ENCODE data around the gene SPDYE6. TPM values are rescaled to one million over a fixed set of nuclear protein-coding genes. Genes with fewer than 3 reads are reported as not detected.
"Not testable (repeated sequence)": the region's sequence is repeated elsewhere in the genome, so short reads cannot be mapped to it uniquely, and the experiment has no call there.

The SPDYE6 gene
- total RNA-seq, 1 donor from 2014 or later, result not detected

GRCh38 chr7:102364394-102364886 is 8.2 kb upstream of the SPDYE6 start:
- ATAC-seq, result not testable (repeated sequence)
- DNase-seq (ENCODE audit: low spot score), result peak; percentile 46

DNA sequence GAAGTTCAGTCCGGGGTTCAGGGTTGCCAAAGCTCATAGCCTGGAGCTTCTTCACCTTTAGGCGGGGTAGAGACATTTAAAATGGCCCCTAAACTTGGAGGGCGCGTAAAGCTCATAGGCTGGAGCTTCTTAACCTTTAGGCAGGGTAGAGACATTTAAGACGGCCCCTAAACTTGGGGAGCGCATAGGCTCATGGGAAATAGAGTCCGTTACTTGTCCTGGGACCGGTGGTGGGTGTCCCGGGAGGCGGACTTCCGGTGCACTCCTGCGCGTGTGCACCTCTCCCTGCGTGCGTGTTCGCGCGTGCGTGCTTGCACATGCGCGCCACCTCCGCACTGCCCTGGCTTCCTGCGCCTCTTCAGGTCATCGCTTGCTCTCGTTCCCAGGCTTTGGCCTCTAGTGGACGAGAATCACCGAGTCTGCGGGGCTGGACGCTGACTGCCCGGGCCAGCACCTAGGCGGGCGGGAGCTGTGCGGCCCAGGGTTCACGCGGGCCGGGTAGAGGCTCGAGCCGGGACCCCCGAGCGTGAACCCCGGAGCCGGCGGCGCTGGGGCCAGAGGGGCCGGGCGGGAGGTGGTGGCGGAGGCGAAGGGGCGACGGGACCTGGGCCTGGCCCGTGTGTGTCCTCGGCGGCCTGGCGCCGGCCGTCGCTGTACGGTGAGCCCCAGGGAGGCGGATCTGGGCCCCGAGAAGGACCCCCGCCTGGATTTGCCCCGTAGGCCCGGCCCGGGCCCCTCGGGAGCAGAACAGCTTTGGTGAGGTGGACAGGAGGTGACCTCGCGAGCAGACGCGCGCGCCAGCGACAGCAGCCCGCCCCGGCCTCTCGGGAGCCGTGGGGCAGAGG is 7.5 kb upstream of the SPDYE6 start:
- peak; percentile 99 for ATAC-seq
- peak; percentile 98 for DNase-seq (ENCODE audit: low spot score)

- ATAC-seq; DNase-seq (ENCODE audit: low spot score): not testable (repeated sequence)
Observed at GRCh38 chr7:102346983-102347382, 9.3 kb downstream of the SPDYE6 start.

- ATAC-seq, result not testable (repeated sequence)
Observed at GRCh38 chr7:102340599-102341368, 15.5 kb downstream of the SPDYE6 start.

DNA sequence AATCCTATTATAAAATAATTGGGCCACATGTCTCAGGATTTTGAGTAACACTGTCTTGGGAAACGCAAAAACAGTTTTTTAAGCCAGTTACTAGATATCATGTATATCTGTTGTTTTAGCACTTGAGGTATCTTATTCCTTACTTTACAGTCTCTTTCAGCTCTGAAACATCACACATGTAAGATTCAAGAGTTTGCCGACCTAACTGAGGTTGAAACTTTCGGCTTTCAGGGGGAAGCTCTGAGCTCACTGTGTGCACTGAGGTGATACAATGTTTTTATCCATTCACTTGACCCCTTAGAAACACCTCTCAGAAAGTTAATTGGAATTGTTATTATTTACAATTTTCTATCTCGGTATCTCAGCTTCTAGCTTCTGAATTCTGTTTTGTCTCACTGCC is 18.8 kb downstream of the SPDYE6 start:
- not testable (repeated sequence) for ATAC-seq; DNase-seq (ENCODE audit: low spot score)

More at GRCh38 chr7:102340599-102341368, 15.5 kb downstream of the SPDYE6 start:
- not testable (repeated sequence) for DNase-seq (ENCODE audit: low spot score)

DNA sequence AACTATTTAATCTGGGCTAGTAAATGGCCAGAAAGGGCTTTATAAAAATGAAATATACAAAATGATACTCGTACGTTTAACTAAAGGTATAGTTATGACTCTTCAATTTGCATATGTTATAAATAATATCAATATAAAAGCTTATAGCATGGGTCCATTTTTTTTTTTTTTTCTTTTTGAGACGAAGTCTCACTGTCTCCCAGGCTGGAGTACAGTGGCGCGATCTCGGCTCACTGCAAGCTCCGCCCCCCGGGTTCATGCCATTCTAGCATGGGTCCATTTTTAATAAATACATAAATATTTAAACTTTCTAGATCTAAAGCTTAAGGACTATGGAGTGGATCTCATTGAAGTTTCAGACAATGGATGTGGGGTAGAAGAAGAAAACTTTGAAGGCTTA is 19.2 kb downstream of the SPDYE6 start:
- DNase-seq (ENCODE audit: low spot score); ATAC-seq: not testable (repeated sequence)

- DNase-seq (ENCODE audit: low spot score); ATAC-seq: not testable (repeated sequence)
Observed at GRCh38 chr7:102335574-102335973, 20.7 kb downstream of the SPDYE6 start.

DNA sequence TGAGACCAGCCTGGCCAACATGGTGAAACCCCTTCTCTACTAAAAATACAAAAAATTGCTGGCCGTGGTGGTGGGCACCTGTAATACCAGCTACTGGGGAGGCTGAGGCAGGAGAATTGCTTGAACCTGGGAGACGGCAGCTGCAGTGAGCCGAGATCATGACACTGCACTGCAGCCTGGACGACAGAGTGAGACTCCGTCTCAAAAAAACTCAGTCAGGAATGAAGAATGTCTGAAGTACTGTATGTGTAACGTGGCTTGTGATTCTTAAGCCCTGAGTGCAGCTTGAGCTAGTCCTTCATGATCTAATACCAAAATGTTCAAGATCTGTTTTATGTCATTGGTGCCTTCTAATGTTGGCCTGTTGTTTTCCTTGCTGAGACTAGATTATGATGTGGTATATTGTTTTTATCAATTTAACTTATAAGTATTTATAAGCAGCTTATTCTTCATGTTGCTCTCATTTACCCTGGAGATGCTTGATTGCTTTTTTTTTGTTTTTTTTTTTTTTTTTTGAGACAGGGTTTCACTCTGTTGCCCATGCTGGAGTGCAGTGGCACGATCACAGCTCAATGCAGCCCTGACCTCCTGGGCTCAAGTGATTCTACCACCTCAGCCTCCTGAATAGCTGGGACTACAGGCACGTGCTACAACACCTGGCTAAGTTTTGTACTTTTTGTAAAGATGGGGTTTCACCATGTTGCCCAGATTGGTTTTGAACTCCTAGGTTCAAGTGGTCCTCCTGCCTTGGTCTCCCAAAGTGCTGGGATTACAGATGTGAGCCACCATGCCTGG is 25.4 kb downstream of the SPDYE6 start:
- not testable (repeated sequence) for ATAC-seq; DNase-seq (ENCODE audit: low spot score)

DNA sequence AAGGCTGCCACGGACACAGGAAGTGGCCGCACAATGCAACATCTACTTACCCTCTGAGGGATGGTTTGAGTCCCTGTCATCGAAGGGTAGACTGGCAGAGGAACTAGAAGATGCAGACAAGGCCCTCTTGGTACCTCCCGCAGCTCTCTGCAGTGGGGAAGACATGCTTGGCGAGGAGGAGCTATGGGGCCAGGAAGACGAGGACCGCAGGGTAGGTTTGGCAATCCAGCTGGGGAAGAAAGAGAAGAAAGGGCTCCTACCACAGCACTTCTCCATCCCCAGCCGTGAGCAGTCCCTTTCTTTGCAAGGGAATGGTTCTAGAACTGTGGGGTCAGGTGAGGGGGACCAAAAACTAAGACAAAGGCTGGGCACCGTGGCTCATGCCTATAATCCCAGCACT is 26.9 kb downstream of the SPDYE6 start:
- ATAC-seq, result not testable (repeated sequence)
- DNase-seq (ENCODE audit: low spot score), result peak; percentile 15

DNA sequence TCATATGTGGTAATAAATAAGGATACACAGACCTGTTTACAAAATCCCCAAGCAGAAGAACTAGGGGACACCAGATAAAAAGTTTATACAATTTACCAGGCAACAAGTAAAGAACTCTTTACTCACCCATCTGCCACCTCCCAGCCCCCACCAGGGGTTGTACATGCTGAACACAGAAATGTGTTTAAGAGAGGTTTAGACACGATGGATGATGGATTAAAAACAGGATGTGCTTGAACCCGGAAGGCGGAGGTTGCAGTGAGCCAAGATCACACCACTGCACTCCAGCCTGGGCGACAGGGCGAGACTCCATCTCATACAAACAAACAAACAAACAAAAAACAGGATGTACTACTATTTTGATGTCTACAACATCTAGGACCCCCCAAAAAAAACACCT is 27.4 kb downstream of the SPDYE6 start:
- DNase-seq (ENCODE audit: low spot score); ATAC-seq: not testable (repeated sequence)

DNA sequence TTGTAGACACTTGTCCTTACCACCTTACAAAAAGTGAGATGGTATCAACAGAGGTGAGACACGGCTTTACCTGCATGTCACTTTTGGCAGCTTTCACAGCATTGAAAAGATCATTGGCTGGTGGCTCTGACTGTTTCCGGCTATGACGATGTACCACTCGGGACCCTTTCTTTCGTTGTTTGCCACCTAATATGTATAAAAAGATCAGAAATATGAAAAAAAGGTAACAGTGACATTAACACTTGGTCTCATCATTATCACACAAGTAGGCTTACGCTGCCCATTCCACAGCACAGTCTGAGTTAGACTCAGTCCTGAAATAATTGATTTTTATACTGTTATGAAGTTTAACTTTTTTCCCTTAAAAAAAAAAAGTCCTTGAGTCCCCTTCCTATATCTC is 29.1 kb downstream of the SPDYE6 start:
- DNase-seq (ENCODE audit: low spot score), result peak; percentile 2
- not testable (repeated sequence) for ATAC-seq

DNA sequence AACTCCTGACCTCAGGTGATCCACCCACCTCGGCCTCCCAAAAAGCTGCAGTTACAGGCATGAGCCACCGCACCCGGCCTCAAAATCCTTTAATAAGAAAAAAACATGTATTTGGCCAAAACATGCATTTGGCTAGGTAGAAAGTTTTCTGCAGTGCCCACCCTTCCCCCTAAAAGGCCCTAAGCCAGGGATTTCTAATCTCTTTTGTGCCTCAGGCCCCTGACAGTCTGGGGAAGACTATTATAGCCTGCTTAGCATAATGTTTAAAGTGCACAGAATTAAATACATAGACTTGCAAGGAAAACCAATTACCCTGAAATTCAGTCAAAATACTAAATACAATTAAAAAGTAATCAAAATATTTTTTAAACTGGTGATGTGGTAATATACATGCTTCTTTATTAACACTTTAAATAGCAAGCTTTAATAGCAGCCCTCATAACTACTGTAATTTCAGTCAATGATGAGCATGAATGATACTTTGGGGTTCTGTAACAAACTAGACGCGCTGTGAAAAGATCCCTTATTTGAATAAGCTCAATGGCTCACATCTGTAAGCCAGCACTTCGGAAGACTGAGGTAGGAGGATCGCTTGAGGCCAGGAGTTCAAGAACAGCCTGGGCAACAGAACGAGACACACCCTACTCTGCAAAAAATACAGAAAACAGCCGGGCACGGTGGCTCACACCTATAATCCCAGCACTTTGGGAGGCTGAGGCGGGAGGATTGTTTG is 29.9 kb downstream of the SPDYE6 start:
- DNase-seq (ENCODE audit: low spot score), result peak; percentile 21
- no peak for ATAC-seq

DNA sequence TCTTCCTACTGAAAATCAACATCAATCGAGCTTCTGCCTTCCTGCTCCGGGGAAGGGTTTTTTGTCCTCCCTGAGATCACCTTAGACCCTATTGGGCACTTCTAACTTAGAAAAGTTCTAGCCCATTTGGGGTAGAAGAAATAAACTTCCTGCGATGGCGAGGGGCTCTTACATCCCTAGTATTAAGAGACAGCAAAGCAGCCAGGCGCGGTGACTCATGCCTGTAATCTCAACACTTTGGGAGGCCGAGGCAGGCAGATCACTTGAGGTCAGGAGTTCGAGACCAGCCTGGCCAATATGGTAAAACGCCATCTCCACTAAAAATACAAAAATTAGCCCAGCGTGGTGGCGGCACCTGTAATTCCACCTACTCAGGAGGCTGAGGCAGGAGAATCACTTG is 31.1 kb downstream of the SPDYE6 start:
- DNase-seq (ENCODE audit: low spot score), result peak; percentile 6
- not testable (repeated sequence) for ATAC-seq

DNA sequence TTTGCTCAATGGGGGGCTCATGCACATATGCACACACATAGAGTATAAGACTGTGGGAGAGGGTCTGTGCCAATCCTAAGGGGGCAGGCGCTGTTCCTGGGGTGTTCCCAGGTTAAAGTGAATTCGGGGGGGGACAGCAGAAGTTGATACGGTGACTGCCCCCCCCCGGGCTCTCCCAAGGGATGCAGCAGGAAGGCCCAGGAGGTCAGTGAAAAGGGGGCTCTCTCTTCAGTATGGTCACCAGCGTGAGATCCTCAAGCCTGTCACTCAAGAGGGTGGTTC is 32.4 kb downstream of the SPDYE6 start:
- peak; percentile 23 for DNase-seq (ENCODE audit: low spot score)

GRCh38 chr7:102322202-102322715 is 34.0 kb downstream of the SPDYE6 start:
- ATAC-seq (no peak), DNase-seq (ENCODE audit: low spot score) (peak; percentile 33)

More for the DNA sequence above, 32.4 kb downstream of the SPDYE6 start:
- ATAC-seq, result no peak

- ATAC-seq, result peak; percentile 41
- DNase-seq (ENCODE audit: low spot score), result peak; percentile 43
Observed at GRCh38 chr7:102321351-102322201, 34.7 kb downstream of the SPDYE6 start.

GRCh38 chr7:102320601-102321350 is 35.5 kb downstream of the SPDYE6 start:
- ATAC-seq (no peak), DNase-seq (ENCODE audit: low spot score) (peak; percentile 40)

- ATAC-seq (no peak), DNase-seq (ENCODE audit: low spot score) (no peak)
Observed at GRCh38 chr7:102320181-102320580, 36.1 kb downstream of the SPDYE6 start.
